NT2/D1 (cell line): ENCODE measurements around the gene PRG3.

Experiments
- YY1 ChIP-seq: IDR thresholded peaks from 2 replicates; pipeline ENCODE4 v1.6.1; 2011; ENCODE audit not compliant: insufficient read length, insufficient read depth
- ZNF274 ChIP-seq: IDR thresholded peaks from 2 replicates; pipeline ENCODE4 v1.6.1; 2011; ENCODE audit warnings: mild to moderate bottlenecking, low read depth, low read length

DNA sequence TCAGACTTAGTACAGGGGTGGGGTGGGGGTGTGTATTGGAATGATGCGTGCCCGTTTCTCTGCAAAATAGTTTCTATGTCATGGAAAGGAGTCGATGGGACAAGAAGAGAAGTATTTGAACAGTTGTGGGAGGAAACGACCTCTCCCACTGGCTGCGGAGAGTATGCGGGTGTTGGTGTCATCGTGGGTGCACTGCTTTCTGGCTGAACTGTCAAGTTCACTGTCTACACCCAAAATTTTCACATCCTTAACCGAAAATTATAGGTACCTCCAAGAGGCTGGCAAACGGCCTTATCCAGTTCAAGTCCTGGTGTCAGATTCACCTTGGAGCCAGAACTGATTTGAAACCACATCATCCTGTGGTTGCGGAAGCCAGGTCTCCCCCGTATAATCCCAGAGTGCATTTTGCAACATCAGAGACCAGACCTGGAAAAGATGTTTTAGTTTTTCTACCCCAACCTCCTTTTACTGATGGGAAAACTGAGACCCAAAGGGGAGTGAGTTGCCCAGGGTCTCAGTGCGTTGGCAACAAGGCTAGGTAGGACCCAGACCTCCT, 44.8 kb downstream of the PRG3 start:
- TF ChIP-seq YY1 (no peak), ZNF274 (no peak)
